Central memory CD4-positive, alpha-beta T cell (primary cell): ENCODE measurements around the gene ACTN4.
A peak's percentile ranks its signal among the peaks of the same experiment; 100 is the strongest.
"Not testable (repeated sequence)": the region's sequence is repeated elsewhere in the genome, so short reads cannot be mapped to it uniquely, and the experiment has no call there.

Experiments used
- DNase-seq: peaks from one replicate; pipeline ENCODE4 v3.0.0; 2022

ACTN4 gene

DNA sequence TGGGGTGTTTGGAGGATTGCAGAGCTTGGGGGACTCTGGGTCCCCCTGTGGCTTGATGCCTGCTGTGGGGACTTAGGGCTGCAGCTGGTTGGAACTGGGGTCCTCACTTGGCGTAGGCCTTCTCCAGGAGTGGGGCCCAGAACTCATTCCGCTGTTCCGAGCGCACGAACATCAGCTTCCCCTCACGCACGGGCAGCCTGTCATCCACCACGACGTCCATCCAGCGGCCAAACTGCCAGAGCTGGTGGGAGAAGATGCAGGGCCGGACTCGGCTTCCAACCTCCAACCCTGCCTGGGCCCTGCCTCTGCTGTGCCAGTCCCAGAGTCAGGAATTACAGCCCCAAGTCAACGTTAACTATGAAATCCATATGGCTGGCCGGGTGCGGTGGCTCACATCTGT, 94.2 kb downstream of the ACTN4 start:
- DNase-seq, result no peak

DNA sequence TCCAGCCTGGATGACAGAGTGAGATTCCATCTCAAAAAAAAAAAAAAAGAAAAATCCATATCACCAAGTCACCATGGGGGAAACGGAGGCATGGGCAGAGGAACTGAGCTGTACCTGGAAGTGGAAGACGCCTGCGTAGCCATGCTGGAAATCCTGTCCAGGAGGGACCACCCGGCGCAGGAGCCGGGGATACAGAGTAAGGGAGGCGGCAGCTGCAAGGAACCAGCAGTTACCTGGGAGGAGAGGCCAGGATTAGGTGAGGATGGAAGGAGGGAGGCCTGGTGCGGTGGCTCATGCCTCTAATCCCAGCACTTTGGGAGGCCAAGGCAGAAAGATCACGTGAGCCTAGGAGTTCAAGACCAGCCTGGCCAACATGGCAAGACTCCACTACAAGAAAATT, 94.8 kb downstream of the ACTN4 start:
- no peak for DNase-seq

DNA sequence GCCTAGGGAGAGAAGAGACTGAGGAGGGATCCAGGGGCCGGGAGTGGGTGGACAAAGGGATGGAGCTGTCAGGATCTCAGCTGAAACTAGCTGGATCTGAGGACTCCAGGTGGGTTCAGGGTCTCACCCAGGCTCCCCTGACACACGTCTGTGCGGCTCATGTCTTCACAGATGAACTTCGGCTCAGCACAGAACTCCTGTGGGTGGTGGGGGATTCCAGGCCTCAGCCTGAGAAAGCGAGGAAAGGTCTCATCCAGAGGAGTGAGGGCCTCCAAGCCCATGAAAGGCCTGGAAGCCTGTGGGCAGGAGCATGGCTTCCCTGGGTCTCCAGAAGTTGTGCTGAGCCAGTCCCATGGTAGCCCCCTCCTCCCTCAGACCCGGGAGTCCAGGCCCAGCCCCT, 95.5 kb downstream of the ACTN4 start:
- DNase-seq, result no peak

DNA sequence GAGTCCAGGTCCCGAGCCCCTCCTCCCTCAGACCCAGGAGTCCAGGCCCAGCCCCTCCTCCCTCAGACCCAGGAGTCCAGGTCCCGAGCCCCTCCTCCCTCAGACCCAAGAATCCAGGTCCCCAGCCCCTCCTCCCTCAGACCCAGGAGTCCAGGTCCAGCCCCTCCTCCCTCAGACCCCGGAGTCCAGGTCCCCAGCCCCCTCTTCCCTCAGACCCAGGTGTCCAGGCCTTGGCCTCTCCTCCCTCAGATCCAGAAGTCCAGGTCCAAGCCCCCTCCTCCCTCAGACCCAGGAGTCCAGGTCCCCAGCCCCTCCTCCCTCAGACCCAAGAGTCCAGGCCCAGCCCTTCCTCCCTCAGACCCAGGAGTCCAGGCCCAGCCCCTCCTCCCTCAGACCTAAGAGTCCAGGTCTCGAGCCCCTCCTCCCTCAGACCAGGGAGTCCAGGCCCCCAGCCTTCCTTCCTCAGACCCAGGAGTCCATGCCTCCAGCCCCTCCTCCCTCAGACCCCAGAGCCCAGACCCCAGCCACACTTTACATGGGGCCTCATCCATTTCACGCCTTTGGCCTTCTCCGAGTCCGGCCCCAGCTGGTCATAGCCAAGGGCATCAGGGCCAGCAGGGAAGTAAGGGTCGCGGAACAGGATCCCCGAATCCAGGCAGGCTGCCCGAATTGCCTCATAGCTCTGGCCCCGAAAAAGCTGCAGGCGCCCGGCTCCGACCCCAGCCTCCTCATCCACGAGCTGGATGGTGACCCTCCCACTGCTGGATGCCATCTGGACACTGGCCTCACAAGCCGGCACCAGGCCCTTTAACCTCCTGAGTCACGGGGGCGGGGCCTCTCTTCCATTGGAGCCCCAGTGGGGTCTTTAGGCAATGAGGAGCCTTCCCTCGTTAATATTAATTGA, 96.2 kb downstream of the ACTN4 start:
- no peak for DNase-seq

DNA sequence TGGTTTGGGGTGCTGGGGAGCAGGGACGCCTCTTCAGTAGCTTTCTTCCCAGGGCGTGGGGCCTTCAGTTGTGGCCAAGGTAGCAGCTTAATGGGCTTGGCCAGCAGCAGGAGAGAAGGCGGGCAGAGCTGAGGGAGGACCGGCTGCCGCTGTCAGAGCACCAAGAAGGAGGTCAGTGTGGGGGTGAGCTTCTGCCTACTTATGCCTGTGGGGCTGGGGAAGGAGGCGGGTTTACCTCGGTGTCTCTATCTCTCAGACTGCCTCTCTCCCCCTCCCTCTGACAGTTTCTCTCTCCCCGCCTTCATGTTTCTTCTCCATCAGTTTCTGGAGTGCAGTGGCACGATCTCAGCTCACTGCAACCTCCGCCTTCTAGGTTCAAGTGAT, 96.8 kb downstream of the ACTN4 start, which contains the start of gene CAPN12:
Gene CAPN12 (minus strand): TSS at position 177 of the 384 bp plus-strand sequence. CDS start 309 bp downstream, outside the sequence.
- no peak for DNase-seq

DNA sequence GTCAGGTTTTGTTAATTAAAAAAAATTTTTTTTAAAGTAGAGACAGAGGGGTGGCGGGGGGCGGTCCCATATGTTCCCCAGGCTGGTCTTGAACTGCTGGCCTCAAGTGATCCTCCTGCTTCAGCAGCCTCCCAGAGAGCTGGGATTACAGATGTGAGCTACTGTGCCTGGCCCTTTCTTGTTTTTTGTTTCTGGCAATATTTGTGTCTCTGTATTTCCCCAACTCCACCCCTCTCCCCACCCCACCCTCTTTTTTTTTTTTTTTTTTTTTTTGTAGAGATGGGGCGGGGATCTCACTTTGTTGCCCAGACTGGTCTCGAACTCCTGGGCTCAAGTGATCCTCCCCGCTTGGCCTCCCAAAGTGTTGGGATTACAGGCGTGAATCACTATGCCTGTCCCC, 97.4 kb downstream of the ACTN4 start:
- DNase-seq, result no peak

DNA sequence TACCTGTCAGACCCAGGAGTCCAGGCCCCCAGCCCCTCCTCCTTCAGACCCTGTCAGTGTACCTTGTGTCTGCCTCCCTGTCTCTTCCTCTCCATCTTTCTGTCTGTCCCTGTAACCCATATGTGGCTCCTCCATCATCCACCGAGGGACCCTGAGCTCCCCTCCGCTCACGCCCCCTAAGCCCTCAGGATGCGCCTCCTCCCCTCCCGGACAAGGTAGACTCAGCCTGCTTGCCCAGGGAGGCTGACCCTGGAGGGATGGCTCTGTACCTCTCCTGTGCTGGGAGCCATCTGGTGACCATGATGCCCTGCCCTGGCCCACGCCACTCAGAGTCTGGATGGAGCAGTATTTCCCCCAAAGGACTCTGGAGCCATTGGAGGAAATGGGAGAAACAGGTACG, 97.9 kb downstream of the ACTN4 start:
- DNase-seq, result no peak

DNA sequence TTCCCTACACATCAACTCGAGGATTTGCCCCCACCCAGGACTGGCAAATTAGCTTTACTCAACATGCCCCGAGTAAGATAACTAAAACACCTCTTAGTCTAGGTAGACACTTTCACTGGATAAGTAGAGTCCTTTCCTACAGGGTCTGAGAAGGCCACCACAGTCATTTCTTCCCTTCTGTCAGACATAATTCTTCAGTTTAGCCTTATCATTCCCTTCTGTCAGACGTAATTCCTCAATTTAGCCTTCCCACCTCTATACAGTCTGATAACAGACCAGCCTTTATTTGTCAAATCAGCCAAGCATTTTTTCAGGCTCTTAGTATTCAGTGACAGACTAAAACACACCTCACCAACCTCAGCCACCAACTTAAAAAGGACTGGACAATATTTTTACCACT, 106.3 kb downstream of the ACTN4 start:
- not testable (repeated sequence) for DNase-seq

DNA sequence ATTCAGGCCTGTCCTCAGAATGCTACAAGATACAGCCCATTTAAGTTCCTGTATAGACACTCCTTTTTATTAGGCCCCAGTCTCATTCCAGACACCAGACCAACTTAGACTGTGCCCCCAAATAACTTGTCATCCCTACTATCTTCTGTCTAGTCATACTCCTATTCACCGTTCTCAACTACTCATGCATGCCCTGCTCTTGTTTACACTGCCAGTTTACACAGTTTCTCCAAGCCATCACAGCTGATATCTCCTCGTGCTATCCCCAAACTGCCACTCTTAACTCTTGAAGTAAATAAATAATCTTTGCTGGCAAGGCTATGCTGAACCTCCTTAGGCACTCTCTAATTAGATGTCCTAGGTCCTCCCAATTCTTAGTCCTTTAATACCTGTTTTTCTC, 106.7 kb downstream of the ACTN4 start:
- DNase-seq, result not testable (repeated sequence)

DNA sequence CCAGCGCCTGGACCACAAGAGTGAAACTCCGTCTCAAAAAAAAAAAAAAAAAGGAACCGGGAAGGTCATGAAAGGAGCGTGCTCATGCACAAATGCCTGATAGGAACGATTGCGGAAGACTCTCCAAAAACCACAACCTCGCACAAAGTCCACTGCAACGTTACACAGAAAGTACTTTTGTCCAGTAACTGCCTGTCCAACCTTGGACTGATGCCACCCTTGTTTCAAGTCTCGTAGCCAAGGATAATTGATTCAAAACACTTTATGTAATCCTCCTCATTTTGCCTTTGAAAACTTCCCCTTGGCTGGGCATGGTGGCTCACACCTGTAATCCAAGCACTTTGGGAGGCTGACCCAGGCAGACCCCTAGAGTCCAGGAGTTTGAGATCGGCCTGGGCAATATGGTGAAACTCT, 112.1 kb downstream of the ACTN4 start:
- no peak for DNase-seq

DNA sequence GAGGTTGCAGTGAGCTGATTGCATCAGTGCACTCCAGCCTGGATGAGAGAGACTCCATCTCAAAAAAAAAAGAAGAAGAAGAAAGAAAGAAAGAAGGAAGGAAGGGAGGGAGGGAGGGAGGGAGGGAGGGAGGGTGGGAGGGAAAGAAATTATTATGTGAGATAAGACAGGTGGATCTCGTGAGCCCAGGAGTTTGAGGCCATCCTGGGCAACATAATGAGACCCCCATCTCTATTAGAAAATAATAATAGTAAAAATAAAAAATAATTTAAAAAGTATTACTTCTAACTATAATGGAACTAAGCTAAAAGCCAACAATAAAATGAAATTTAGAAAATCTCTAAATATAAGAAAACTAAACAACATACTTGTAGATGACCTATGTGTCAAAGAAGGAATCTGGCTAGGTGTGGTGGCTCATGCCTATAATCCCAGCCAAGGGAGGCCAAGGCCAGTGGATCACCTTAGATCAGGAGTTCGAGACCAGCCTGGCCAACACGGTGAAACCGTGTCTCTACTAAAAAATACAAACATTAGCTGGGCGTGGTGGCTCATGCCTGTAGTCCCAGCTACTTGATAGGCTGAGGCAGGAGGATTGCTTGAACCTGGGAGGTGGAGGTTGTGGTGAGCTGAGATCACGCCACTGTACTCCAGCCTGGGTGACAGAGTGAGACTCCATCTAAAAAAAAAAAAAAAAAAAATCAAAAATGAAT, 113.5 kb downstream of the ACTN4 start:
- DNase-seq, result not testable (repeated sequence)

DNA sequence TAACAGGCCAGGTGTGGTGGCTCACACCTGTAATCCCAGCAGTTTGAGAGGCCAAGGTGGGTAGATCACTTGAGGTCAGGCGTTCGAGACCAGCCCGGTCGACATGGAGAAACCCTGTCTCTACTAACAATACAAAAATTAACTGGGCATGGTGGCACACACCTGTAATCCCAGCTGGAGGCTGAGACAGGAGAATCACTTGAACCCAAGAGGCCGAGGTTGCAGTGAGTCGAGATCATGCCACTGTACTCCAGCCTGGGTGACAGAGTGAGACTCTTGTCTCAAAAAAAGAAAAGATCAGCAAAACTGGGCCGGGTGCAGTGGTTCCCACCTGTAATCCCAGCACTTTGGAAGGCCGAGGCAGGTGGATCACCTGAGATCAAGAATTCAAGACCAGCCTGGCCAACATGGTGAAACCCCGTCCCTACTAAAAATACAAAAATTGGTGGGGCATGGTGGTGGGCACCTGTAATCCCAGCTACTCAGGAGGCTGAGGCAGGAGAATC, 114.5 kb downstream of the ACTN4 start:
- not testable (repeated sequence) for DNase-seq

DNA sequence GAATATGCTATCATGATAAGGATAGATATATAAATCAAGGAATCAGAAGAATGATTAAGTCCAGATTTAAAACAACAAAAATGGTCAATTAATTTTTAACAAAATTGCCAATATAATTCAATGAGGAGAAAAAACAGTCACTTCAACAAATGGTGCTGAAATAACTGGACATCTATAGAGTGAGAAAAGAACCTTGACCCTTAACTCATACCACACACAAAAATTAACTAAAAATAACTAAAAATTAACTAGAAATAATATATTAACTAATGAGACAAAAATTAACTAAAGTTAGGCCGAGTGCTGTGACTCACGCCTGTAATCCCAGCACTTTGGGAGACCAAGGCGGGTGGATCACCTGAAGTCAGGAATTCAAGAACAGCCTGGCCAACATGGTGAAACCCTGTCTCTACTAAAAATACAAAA, 116.4 kb downstream of the ACTN4 start:
- no peak for DNase-seq

DNA sequence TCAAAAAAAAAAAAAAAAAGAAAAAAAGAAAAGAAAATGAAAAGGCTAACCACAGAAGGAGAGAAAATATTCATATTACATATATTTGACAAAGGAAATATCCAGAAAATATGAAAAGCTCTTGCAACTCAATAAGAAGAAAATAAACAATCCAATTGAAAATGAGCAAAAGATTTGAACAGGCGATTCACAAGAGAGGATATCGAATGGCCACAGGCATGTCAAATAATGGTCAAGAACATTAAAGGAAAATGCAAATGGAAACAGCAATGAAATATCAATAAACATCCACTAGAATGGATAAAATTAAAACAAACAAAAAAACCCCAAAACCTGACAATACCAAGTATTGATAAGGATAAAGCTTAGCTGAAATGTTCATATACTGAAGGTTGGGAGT, 117.8 kb downstream of the ACTN4 start:
- no peak for DNase-seq

DNA sequence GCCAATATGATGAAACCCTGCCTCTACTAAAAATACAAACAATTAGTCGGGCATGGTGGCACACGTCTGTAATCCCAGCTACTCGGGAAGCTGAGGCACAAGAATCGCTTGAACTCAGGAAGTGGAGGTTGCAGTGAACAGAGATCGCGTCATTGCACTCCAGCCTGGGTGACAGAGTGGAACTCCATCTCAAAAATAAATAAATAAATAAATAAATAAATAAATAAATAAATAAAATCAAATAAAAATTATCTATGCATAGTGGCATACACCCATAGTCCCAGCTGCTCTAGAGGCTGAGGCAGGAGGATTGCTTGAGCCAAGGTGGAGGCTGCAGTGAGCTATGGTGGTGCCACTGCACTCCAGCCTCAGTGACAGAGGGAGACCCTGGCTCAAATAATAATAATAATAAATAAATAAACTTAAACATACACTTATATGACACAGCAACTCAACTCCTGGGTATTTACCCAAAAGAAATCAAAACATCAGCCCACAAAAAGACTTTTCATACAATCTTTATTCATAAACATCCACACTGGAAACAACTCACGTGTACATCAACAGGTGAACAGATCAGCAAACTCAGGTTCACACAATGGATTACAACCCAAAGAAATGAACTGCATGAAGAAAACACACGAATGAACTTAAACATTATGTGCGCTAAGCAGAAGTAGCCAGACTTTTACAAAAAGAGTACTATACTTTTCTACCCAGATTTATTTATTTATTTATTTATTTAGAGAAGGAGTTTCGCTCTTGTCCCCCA, 119.0 kb downstream of the ACTN4 start:
- no peak for DNase-seq

DNA sequence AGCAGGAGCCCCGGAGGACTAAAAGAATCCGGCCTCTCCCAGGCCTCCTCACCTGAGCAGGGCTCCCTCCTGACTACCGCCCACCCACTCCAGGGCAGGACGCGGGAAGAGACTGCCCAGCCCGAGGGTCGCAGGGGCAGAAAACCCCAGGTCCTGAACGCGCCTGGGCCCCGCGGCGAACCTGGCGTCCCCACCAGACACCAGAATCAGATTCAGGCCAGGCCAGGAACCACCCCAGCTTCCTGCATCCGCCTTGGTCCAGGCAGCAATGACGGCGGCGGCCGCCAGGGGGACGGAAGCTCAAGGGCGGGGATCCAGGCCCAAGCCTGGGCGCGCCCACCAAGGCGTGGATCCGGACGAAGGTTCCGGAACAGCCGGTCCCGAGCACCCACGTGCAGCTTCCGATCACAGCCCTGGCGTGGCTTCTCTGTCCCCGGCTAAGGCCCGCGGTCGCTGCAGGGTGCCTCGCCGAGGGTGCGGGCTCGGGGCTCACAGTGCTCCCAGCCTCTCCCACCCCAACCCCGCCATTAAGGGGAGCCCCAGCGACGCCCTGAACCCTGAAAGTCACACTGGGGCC, 122.3 kb downstream of the ACTN4 start:
- peak; percentile 87 for DNase-seq

DNA sequence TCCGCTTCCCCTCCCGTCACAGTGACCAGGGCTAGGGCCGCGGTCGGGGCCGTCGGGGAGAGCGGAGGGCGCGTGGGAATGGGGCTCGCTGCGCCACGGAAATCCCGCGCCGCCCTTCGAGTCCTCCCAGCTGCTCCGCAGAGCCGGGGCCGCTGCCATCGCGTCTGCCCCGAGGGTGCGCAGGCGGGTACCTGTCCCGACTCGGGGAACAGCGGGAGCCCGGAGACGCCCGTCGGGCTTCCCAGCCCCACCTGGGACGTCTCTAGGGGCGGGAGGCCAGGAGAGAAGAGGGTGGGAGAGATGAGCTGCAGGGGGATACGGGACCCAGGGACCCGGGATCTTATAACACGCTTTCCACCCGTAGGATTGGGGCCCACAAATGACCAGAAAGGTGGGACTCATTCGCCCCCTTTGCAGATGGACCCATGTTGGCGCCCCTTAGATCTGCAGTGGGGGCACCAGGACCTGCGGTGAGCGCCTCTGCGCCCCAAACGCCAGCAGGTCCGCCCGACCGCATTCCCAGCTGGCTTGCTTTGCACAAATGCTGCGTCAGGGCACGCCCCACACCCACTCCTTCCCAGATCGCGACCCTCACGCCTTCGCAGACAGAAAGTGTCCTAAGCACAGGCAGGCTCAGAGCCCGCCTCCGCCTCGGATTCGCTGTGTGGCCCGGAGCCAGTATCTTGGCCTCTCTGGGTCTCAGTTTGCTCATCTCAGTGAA, 122.9 kb downstream of the ACTN4 start:
- not testable (repeated sequence) for DNase-seq

DNA sequence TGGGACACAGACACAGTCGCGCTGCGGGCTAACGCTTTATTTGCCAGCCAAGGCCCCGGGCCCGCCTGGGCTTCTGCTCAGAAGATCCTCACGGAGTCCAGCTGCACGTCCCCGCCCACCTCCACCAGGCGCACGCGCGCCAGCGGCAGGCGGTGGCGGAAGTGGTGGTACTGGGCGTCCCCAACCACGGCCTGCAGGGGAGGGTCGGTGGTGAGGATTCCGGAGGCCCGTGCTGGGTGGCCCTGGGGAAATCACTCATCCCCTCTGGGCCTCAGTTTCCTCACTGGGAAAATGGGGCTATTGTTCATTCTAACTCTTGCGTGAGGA, 123.5 kb downstream of the ACTN4 start:
- DNase-seq, result not testable (repeated sequence)

DNA sequence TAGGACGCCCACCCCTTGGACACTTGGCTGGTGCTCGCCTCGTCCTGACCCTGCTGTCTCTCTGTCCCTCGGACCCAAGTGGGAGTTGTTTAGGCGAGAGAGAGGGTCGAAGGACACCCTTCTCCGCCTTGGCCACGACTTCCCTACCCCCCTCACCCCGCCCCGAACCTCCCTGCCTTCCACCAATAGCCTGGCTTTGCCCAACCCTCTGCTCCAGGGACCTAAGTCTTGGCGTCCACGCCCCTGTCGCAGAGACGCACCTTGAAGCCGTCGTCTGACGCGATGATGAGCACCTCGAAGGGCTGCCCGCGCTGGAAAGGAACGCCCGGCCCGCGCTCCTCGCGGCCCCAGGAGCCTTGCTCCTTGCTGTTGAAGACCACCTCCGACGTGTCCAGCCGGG, 124.1 kb downstream of the ACTN4 start:
- DNase-seq, result not testable (repeated sequence)

DNA sequence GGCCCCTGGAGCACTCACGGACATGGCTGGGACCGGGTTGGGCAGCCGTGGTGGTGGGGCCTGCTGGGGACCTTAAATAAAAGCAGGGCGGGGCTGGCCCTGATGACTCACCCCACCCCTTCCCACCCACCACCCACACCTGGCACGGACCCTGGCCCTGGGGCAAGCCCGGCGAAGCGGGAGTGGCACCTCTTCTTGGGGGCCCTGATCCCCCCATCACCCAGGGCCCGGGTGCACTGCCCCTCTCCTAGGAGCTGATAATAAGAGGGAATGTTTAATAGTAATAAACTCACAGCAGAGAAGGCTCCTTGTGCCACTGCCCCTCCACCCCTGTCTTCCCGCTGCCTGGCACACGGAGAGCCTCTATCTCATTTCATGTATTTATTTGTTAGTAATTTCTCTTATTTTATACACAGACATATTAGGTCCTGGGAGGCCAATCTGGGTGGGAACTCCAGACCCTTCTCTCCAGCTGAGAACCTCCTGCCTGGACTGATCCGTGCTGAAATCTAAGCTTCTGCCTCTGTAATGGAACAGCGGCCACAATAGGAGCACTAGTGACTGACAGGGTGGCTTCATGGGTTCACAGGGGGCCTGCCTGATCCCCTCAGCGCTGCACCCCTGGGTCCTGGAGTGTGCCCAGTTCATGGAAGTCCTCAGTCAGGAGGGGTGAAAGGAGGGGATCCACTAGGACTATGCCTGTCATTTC, 126.2 kb downstream of the ACTN4 start, which contains the start of gene LGALS7:
Gene LGALS7 (minus strand): TSS at position 49 of the 709 bp plus-strand sequence. CDS start 25 bp downstream, at position 24.
- DNase-seq, result no peak
